Measurements from ENCODE around the gene ATG4A.

- TF ChIP-seq, protein P1, sequence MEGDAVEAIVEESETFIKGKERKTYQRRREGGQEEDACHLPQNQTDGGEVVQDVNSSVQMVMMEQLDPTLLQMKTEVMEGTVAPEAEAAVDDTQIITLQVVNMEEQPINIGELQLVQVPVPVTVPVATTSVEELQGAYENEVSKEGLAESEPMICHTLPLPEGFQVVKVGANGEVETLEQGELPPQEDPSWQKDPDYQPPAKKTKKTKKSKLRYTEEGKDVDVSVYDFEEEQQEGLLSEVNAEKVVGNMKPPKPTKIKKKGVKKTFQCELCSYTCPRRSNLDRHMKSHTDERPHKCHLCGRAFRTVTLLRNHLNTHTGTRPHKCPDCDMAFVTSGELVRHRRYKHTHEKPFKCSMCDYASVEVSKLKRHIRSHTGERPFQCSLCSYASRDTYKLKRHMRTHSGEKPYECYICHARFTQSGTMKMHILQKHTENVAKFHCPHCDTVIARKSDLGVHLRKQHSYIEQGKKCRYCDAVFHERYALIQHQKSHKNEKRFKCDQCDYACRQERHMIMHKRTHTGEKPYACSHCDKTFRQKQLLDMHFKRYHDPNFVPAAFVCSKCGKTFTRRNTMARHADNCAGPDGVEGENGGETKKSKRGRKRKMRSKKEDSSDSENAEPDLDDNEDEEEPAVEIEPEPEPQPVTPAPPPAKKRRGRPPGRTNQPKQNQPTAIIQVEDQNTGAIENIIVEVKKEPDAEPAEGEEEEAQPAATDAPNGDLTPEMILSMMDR (IDR thresholded peaks at IDR 0.05; ENCODE audit: borderline replicate concordance, extremely low read depth, low read length, poor library complexity, severe bottlenecking), result no peak
- TF ChIP-seq EZH2 (IDR thresholded peaks at IDR 0.05; ENCODE audit: borderline replicate concordance, low read depth, low read length, severe bottlenecking), result no peak
Measured at GRCh38 chrX:108087792-108088191, 3.8 kb upstream of the ATG4A start.
